HG02981 (cell line): ENCODE data around the gene INPP5A.
"Not testable (repeated sequence)": the region's sequence is repeated elsewhere in the genome, so short reads cannot be mapped to it uniquely, and the experiment has no call there.

Experiments
- ATAC-seq: cut with Tn5 transposase; IDR thresholded peaks from one replicate; pipeline ENCODE4 v1.9.1; 2021; ENCODE audit warnings: mild to moderate bottlenecking, moderate library complexity; ENCODE audit not compliant: unreplicated experiment

INPP5A gene

DNA sequence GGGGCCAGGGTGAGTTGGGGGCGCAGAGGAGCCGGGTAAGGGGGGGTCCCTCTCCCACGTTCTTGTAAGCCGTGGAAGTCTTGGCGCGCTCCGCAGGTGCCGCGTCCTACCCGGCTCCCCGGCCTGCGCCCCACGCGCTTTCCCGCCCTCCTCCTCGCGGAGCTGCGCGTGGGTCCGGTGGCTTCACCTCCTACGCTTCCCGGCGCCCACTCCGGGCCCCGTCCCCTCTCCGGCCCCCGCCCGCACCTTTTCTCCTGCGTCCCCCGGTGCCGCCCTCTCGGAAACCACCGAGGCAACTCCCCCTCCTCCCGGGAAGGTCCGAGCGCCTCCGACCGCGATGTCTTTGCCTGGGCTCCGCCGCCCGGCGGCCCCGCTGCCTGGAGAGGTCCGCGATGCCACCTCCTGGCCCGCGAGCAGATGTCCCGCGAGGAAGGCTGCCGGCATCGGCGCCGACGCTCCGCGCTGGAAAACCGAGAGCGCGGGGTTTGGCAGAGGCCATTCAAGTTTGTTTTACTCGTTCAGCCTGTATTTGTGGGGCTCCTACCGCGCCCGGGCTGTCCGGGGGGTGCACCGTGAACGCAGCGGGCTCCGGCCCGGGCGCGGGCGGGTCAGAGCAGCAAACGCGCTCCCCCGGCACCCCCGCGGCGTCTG, 250.7 kb downstream of the INPP5A start:
- no peak for ATAC-seq

- no peak for ATAC-seq
Measured at GRCh38 chr10:132788831-132789219, 251.2 kb downstream of the INPP5A start.

DNA sequence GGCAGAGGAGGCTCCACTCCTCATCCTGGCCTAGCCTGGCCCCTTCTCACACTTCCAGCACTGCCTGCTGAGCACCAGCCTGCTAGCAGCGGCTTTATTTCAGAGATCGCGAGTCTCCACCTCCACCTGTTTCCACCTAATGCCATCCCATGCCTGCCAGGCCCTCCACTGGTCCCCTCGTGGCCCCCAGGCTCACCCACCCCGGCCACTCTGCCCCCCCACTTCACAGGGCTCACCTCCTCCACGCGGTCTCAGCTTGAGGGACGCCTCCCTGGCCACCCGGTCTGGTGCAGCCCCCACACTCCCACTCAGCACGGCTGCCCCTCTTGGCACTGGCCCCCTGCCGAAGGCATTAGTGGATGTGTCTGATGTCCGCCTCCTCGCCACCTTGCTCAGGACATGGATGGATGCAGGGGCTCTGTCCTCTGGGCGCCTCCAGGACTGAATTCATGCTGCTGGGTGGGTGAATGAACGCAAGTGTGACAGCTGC, 252.1 kb downstream of the INPP5A start:
- no peak for ATAC-seq

DNA sequence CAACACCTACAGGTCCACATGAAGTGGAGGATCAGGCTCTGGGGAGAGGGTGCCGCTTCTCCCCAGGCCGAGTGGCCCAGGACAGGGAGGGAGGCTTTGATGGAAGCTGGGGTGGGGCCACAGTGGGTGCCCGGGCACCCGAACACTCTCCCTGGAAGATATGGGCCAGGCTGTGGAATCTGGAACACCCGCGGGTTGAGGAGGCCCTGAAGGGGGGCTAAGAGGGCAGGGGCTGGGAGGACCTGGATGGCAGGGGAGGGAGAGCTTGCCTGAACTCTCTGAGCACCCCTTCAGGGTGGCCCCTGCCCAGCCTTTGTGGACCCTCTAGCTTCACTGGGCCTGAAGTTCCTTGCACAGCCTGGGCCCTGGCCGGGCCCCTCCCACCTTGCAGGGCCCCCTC, 252.9 kb downstream of the INPP5A start:
- no peak for ATAC-seq

GRCh38 chr10:132790934-132791829, 253.6 kb downstream of the INPP5A start:
- ATAC-seq = no peak

- not testable (repeated sequence) for ATAC-seq
Measured at GRCh38 chr10:132792099-132792498, 254.5 kb downstream of the INPP5A start.

- no peak for ATAC-seq
Measured at GRCh38 chr10:132792796-132793195, 255.2 kb downstream of the INPP5A start.

DNA sequence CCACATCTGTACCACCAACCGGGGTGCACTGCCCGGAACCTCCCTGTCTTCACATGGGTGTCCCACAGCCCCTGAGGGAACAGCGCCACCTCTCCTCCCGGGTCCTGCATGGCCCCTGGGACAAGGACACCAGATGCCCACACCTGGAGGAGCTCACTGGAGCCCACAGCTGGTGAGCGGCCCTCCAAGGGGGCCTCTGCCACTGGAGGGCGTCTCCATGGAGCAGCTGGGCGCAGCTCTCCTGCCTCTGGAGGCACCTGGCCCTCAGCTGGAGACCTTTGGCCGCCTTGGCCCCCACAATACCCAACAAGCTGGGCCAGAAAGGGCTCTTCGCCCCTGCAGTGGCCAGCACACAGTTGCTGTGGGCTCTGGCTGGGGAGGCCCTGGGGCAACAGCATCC, 255.6 kb downstream of the INPP5A start:
- ATAC-seq = no peak

DNA sequence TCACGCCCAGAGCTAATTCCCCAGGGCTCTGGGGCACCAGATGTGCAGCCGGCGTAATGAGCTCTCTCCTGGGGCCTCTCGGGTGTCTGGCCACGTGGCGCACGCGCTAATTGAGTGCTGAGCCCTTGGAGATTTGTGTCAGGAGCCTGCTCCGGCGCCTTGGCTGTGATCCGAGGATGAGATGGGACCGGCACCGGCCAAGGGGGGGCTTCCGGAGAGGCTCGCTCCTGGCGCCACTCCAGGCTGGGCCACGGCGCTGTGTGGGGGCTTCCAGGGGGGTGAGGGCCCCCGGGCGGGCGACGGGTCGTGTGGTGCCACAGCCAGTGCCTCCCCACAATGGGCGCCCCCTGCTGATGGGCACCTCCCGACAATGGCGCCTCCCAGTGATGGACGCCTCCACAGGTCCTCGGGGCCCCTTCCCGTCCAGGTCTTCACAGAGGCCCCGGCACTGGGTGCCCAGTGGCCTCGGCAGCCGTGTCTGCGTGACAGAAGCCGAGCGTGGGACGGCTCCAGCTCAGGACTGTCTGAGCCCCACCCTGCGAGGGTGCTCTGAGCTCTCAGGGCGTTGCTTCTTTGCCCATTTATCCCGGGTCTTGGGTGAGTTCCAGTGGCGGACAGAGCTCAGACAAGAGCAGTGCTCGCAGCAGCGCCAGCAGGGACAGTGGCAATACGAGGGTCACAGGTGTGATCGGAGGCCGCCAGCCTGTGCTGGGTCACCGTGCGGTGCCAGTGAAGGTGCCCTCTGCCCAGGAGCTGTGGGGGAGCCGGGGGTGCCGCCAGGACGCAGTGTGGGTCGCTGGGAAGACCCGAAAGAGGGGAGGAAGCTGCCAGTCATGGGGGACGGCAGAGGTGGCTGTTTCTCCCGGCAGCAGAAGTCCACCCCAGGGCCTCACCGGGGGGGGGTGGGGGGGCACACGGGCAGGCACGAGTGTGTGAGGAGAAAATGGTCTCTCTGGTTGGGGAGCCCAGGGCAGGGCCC, 256.6 kb downstream of the INPP5A start:
- no peak for ATAC-seq

- ATAC-seq = no peak
Measured at GRCh38 chr10:132796846-132797245, 259.3 kb downstream of the INPP5A start.

DNA sequence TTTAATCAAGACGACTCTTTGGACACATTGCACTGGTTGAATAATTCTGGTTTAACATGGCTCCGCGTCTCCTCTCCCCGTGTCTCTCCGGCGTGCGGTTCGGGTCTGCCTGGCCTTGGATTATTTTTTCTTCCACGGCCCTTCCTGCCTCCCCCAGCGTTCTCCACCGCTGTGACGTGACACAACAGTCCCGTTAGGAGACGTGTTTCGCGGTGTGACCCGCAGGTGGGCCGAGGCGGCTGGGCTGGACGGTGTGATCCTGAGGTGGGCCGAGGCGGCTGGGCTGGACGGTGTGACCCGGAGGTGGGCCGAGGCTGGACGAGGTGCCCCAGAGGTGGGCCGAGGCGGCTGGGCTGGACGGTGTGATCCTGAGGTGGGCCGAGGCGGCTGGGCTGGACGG, 260.4 kb downstream of the INPP5A start:
- not testable (repeated sequence) for ATAC-seq

- no peak for ATAC-seq
Measured at GRCh38 chr10:132798403-132798802, 260.8 kb downstream of the INPP5A start.

DNA sequence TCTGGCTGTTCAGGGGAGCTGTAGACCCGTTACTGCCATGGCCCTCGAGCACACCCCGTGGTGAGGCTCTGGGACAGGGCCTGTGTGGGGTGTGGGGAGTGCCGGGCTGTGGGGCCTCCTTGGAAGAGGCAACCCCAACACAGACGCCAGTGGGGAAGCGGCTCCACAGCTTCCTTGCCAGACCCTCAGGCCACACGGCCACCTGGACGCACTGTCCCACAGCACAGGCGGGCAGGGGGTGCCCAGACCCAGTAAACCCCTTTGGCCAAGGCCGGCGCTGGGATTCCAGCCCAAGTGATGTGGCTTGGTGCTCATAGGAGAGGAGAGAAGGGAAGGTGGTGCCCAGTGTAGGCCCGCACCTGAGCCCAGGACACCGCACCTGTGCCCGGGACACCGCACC, 261.3 kb downstream of the INPP5A start:
- ATAC-seq = no peak

DNA sequence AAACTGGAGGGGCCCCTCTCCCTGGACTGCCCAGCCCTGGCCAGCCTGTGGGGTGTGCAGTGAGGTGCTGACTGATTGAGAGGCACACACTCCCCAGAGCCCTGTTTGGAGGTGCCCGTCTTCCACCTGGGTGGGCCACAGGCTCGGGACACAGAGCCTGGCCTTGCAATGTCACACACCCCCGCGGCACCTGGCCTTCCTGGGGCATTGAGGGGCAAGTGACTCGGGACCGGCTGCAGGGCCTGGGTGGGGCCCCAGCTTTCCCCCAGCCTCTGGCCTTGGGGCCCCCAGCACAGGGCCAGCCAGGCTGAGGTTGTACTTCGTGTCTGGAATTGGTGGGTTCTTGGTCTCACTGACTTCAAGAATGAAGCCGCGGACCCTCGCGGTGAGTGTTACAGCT, 262.3 kb downstream of the INPP5A start:
- no peak for ATAC-seq

DNA sequence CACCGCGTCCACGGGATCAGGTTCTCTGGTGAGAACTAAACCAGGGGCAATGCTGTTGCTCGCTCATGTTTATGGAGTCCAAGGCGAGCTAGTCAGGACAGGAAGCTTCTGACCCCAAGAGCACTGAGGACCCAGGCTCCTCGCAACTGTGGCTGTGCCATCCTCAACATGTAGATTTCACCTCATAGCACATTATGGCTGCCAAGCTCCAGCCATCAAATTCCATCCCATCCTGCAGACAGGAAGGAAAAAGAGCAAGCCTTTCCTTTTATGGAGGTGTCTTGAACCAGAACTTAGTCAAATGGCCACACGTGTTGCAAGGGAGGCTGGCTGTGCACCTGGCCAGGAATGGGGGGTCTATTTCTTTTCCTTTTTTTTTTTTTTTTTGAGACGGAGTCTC, 264.5 kb downstream of the INPP5A start:
- ATAC-seq = no peak

- no peak for ATAC-seq
Measured at GRCh38 chr10:132802694-132803320, 265.2 kb downstream of the INPP5A start.

DNA sequence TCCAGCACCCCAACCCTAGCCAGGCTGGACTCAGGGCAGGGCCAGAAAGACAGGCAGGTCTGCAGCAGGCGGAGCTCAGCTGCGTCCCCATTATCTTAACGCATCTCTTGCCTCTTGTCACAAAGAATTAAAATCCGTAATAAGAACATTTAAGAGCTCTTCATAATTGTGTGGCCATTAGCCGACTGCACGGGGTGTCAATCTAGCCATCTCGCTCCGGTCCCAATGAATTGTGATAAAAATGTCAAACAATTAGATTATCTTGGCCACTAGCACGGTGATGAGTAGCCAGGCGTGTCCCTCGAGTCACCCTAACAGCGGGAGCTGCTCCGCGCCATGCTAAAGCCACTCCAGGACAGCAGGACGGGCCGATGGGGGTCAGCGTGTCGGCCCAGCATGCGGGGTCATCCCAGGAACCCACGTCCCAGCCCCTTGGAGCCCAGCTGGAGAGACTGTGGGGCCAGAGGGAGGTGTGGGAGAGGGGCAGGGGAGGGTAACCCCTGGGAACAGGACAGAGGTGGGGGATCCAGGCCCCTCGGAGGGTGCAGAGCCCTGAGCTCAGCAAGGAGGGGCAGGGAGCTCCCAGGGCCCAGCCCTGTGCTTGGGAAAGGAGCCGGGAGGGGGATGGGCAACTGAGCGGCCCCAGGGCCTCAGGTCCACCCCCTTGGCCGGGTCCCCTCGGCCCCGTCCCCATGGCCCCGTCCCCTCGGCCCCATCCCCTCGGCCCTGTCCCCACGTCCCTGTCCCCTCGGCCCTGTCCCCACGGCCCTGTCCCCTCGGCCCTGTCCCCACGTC, 266.0 kb downstream of the INPP5A start:
- no peak for ATAC-seq

DNA sequence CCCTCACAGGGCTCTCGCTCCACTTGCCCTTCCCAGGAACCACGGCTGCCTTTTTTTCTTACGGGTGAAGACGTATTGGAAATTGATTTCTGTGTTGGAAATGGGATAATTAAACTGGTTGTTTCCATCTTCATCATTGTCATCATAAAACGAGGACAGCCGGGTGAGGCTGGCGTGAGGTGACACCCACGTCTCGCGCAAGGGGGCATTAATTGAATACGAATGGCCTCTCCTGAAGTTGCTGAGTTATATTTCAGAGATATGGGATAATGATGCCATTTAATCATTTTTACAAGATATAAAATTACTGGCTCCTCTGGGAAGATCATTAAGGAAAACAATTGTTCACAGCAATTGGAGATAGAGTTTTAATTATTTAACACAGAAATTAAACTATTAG, 266.7 kb downstream of the INPP5A start:
- no peak for ATAC-seq

GRCh38 chr10:132804785-132805426, 267.3 kb downstream of the INPP5A start:
- no peak for ATAC-seq
